Trophoblast cell (in vitro differentiated cells and primary cell): ENCODE data around the gene PAX2.
A peak's percentile ranks its signal among the peaks of the same experiment; 100 is the strongest.

Experiments
- DNase-seq, 2 donors: peaks; one replicate each; pipeline ENCODE4 v3.0.0-alpha.2; 2016
- H2AFZ ChIP-seq: 2 replicates; pipeline ENCODE4 v1.6.1; 2013; ENCODE audit warnings: low read length, moderate library complexity, mild to moderate bottlenecking; ENCODE audit not compliant: insufficient read depth, poor library complexity
- H2AK5ac ChIP-seq: 2 replicates; pipeline ENCODE4 v1.6.1; 2013; ENCODE audit warnings: mild to moderate bottlenecking, low read length
- H2BK120ac ChIP-seq: 2 replicates; pipeline ENCODE4 v1.6.1; 2013; ENCODE audit warnings: low read length, mild to moderate bottlenecking, moderate library complexity; ENCODE audit not compliant: insufficient read depth, poor library complexity
- H2BK12ac ChIP-seq: 2 replicates; pipeline ENCODE4 v1.6.1; 2013; ENCODE audit warnings: mild to moderate bottlenecking, low read length, moderate library complexity
- H2BK5ac ChIP-seq: 2 replicates; pipeline ENCODE4 v1.6.1; 2013; ENCODE audit warnings: low read length, low read depth, moderate library complexity, mild to moderate bottlenecking; ENCODE audit not compliant: poor library complexity
- H3K14ac ChIP-seq: 2 replicates; pipeline ENCODE4 v1.6.1; 2013; ENCODE audit warnings: mild to moderate bottlenecking, low read length
- H3K18ac ChIP-seq: 2 replicates; pipeline ENCODE4 v1.6.1; 2013; ENCODE audit warnings: mild to moderate bottlenecking, low read length
- H3K23ac ChIP-seq: 2 replicates; pipeline ENCODE4 v1.6.1; 2013; ENCODE audit warnings: low read length
- H3K27ac ChIP-seq: 2 replicates; pipeline ENCODE4 v1.5.1; 2013; ENCODE audit warnings: low read depth, mild to moderate bottlenecking, inconsistent platforms, low read length, moderate library complexity
- H3K27me3 ChIP-seq: 2 replicates; pipeline ENCODE4 v1.6.1; 2013; ENCODE audit warnings: inconsistent platforms, mild to moderate bottlenecking, low read length, moderate library complexity; ENCODE audit not compliant: insufficient read depth
- H3K36me3 ChIP-seq, 2 experiments: 1 replicate in 1 of 2; 2 replicates in 1 of 2; pipeline ENCODE4 v1.6.1; 2013; ENCODE audit warnings: low read length in 2 of 2, mild to moderate bottlenecking in 2 of 2, moderate library complexity in 1 of 2; ENCODE audit not compliant: insufficient read depth in 2 of 2, control insufficient read depth in 1 of 2
- H3K4ac ChIP-seq: 2 replicates; pipeline ENCODE4 v1.6.1; 2013; ENCODE audit warnings: low read depth, mild to moderate bottlenecking, low read length, moderate library complexity
- H3K4me1 ChIP-seq, 2 experiments: 1 replicate in 1 of 2; 2 replicates in 1 of 2; pipeline ENCODE4 v1.6.1; 2013; ENCODE audit warnings: low read length in 2 of 2, mild to moderate bottlenecking in 2 of 2, moderate library complexity in 1 of 2; ENCODE audit not compliant: insufficient read depth in 2 of 2, control insufficient read depth in 1 of 2
- H3K4me2 ChIP-seq: 2 replicates; pipeline ENCODE4 v1.6.1; 2013; ENCODE audit warnings: inconsistent platforms, mild to moderate bottlenecking, low read length, moderate library complexity
- H3K4me3 ChIP-seq: 2 replicates; pipeline ENCODE4 v1.5.1; 2013; ENCODE audit warnings: mild to moderate bottlenecking, low read depth, low read length, inconsistent platforms
- H3K79me1 ChIP-seq: one replicate; pipeline ENCODE4 v1.6.1; 2013; ENCODE audit warnings: low read length
- H3K79me2 ChIP-seq: 2 replicates; pipeline ENCODE4 v1.6.1; 2013; ENCODE audit warnings: low read length, mild to moderate bottlenecking; ENCODE audit not compliant: control insufficient read depth, insufficient read depth, poor library complexity
- H3K9ac ChIP-seq: 2 replicates; pipeline ENCODE4 v1.6.1; 2013; ENCODE audit warnings: mild to moderate bottlenecking, low read length
- H3K9me3 ChIP-seq: 2 replicates; pipeline ENCODE4 v1.6.1; 2013; ENCODE audit warnings: low read depth, mild to moderate bottlenecking, control low read depth, inconsistent platforms, low read length; ENCODE audit not compliant: insufficient read depth
- H4K12ac ChIP-seq: 2 replicates; pipeline ENCODE4 v1.6.1; 2013; ENCODE audit warnings: low read depth, mild to moderate bottlenecking, low read length, moderate library complexity
- H4K8ac ChIP-seq: 2 replicates; pipeline ENCODE4 v1.6.1; 2013; ENCODE audit warnings: low read depth, mild to moderate bottlenecking, low read length, moderate library complexity
- H4K91ac ChIP-seq: one replicate; pipeline ENCODE4 v1.6.1; 2013; ENCODE audit warnings: low read depth, mild to moderate bottlenecking, low read length, moderate library complexity
- WGBS: extraction: QIAGEN DNeasy Blood & Tissue Kit; methylation state at CpG from one replicate; pipeline ENCODE4 v1.1.7; 2013; ENCODE audit warnings: missing lambda C conversion rate; ENCODE audit not compliant: insufficient read length, insufficient coverage; ENCODE audit errors: extremely low coverage; 5-methylcytosine and 5-hydroxymethylcytosine counted together

The PAX2 gene

GRCh38 chr10:100725869-100726426 is 19.4 kb upstream of the PAX2 start:
- H3K79me1 ChIP-seq = no peaks in the 10 kb centered on the region
- no peak overlapping the region for H3K4me3 ChIP-seq
- no peak overlapping the region for H2BK5ac ChIP-seq
- H4K91ac ChIP-seq = no peak overlapping the region
- H3K36me3 ChIP-seq = no peaks in the 10 kb centered on the region
- no peak overlapping the region for H2BK120ac ChIP-seq
- H3K23ac ChIP-seq = no peak overlapping the region
- no peak overlapping the region for H3K9ac ChIP-seq
- no peak overlapping the region for H4K12ac ChIP-seq
- DNase-seq = no peak
- no peak overlapping the region for H2AFZ ChIP-seq
- no peak overlapping the region for H2BK12ac ChIP-seq
- peaks cover 2% of the 10 kb centered on the region for H3K9me3 ChIP-seq
- H3K27ac ChIP-seq = no peak overlapping the region
- no peak overlapping the region for H3K18ac ChIP-seq
- H3K79me2 ChIP-seq = no peaks in the 10 kb centered on the region
- WGBS = no CpG with 5 or more reads among the region's 2 CpGs
- H3K4ac ChIP-seq = no peak overlapping the region
- H4K8ac ChIP-seq = no peak overlapping the region
- H3K14ac ChIP-seq = no peak overlapping the region
- H3K4me1 ChIP-seq = peaks cover 0 to 3% of the 10 kb centered on the region in 2 experiments
- H2AK5ac ChIP-seq = no peak overlapping the region
- peaks cover 75% of the 10 kb centered on the region for H3K27me3 ChIP-seq
- no peak overlapping the region for H3K4me2 ChIP-seq

DNA sequence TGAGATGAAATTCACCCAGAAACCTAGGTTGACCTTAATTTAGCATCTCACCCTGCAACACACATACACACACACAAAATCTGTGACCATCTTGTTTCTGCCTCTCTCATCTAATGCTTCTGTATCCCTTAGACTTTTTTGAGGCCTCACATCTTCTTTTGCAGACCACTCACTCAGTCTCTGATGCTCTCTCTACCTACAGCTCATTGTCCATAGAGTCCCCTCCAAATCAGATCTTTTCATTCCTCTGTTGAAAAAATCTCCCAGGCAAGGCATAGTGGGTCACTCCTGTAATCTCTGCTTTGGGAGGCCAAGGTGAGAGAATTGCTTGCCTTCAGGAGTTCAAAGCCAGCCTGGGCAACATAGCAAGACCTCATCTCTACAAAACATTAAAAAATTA is 17.6 kb upstream of the PAX2 start:
- Histone ChIP-seq H3K14ac (no peak overlapping the region), H3K18ac (no peak overlapping the region), H3K79me2 (no peaks in the 10 kb centered on the region), H4K91ac (no peak overlapping the region), H3K9ac (no peak overlapping the region), H3K4ac (no peak overlapping the region), H4K8ac (no peak overlapping the region), H2BK120ac (no peak overlapping the region), H3K4me3 (no peak overlapping the region), H2BK5ac (no peak overlapping the region), H3K9me3 (peaks cover 2% of the 10 kb centered on the region), H3K27ac (no peak overlapping the region), H2AFZ (no peak overlapping the region), H3K23ac (no peak overlapping the region), H3K79me1 (no peaks in the 10 kb centered on the region), H3K4me2 (no peak overlapping the region), H2BK12ac (no peak overlapping the region), H3K27me3 (peaks cover 84% of the 10 kb centered on the region), H3K36me3 (no peaks in the 10 kb centered on the region), H4K12ac (no peak overlapping the region), H2AK5ac (no peak overlapping the region), H3K4me1 (peaks cover 0 to 3% of the 10 kb centered on the region in 2 experiments)
- no peak for DNase-seq

DNA sequence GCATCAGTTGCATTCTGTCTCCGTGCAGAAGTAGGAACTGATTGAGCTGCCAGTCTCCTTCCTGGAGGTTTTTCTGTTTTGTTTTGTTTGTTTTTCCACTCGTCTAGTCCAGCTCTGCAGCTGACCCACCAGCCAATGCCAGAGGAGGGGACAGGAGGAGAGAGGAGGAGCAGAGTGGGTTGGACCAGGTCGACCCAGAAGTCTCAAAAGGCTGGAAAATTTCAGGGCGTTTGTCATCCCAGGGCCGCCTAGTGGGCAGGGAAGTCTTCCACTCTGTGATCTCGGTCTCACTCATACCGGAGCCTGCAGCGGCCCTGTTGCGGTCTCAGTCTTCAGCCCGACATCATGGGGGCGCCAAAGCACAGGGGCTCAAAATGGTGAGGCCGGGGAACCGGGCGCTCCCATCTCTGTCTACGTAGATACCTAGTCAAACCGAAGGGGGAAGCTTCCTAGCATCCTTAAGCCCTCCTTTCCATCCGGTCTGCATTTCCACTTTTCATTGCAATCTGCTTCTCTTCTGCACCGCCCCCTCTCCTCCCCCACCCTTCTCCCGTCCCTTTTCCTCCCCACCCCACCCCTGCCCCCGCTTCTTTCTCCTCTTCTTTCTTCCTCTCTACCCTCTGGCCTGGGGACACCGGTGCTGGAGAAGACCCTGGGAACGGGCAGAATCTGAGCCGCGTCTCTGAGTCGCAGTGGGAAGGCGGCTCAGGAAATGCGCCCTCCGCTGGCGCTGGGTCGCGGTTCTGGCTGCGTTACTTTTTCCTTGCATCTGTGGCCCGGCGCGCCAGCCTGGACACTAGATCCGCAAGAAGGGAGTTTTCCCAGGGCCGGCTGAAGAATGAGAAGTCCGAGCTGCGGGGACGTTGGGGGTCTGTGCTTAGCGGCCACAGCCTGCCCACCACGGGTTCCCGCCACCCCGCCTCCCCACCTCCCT is 16.2 kb upstream of the PAX2 start:
- Histone ChIP-seq H3K14ac (no peak overlapping the region), H4K8ac (no peak overlapping the region), H2BK5ac (no peak overlapping the region), H4K91ac (no peak overlapping the region), H3K9ac (no peak overlapping the region), H3K27me3 (peaks cover 83% of the 10 kb centered on the region), H3K18ac (no peak overlapping the region), H3K4ac (no peak overlapping the region), H3K79me2 (no peaks in the 10 kb centered on the region), H3K4me2 (no peak overlapping the region), H3K23ac (no peak overlapping the region), H3K79me1 (no peaks in the 10 kb centered on the region), H3K4me1 (peaks cover 0 to 3% of the 10 kb centered on the region in 2 experiments), H2BK12ac (no peak overlapping the region), H2AK5ac (no peak overlapping the region), H3K9me3 (peaks cover 3% of the 10 kb centered on the region), H3K27ac (no peak overlapping the region), H3K4me3 (no peak overlapping the region), H4K12ac (no peak overlapping the region), H2AFZ (no peak overlapping the region), H3K36me3 (no peaks in the 10 kb centered on the region), H2BK120ac (no peak overlapping the region)
- peak; percentile 22 to 61 for DNase-seq
- no CpG with 5 or more reads among the region's 44 CpGs for WGBS

DNA sequence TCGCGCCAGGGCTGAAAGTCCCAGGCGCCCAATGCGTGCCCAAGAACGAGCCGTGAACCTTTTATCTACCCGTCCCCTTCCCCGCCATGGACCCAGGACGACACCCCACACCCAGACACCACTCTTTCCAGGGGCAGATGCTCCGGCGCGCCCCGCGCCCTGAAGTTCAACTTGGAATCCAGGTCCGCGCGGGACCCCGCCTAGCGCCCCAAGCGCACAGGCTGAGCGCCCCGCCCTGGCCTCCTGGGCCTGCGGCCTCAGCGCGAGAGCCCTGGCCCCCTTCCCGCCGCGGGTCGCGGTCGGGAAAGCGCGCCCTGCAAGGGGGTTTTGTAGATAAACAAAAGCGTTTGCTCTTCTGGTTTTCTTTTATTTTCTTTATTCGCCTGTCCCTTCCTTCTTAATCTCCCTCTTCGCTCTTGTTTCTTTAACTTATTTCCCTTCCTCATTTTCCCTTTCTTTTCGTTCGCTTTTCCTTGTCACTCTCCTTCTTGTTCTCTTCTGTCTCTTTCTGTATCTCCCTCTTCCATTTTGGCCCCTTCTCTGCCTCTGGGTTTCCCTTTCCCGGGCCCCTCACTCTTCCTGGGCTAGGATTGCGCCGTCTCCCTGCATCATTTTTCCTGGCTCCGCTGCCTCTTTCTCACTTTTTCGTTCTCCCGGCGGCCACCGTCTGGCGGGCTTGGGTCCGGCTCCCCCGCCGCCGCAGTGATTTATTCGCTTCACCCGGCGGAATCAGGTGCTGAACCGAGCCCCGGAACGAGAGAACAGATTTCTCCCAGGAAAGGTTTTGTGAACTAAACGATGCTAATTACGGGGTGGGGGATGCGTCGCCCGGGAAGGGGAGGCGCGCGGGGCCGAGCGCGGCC is 15.3 kb upstream of the PAX2 start:
- Histone ChIP-seq H3K4me3 (no peak overlapping the region), H3K79me1 (no peaks in the 10 kb centered on the region), H3K18ac (no peak overlapping the region), H3K36me3 (no peaks in the 10 kb centered on the region), H2AFZ (no peak overlapping the region), H4K12ac (no peak overlapping the region), H3K4me1 (peaks cover 0 to 3% of the 10 kb centered on the region in 2 experiments), H4K8ac (no peak overlapping the region), H3K14ac (no peak overlapping the region), H3K4ac (no peak overlapping the region), H3K79me2 (no peaks in the 10 kb centered on the region), H4K91ac (no peak overlapping the region), H3K9me3 (peaks cover 7% of the 10 kb centered on the region), H2BK5ac (no peak overlapping the region), H3K27me3 (peaks cover 83% of the 10 kb centered on the region), H2AK5ac (no peak overlapping the region), H2BK120ac (no peak overlapping the region), H3K23ac (no peak overlapping the region), H3K27ac (no peak overlapping the region), H3K9ac (no peak overlapping the region), H2BK12ac (no peak overlapping the region), H3K4me2 (peak overlapping the region; percentile 16)
- no peak for DNase-seq
- WGBS = no CpG with 5 or more reads among the region's 68 CpGs
